GM12878 (cell line): ENCODE data around the gene ZNF467. TPM values are rescaled to one million over a fixed set of nuclear protein-coding genes. Genes with fewer than 3 reads are reported as not detected.

Source experiments
- ATAC-seq: fragments of 200-7000 bp; cut with Tn5 transposase; 3 replicates; pipeline ENCODE4 v1.9.1; 2020; ENCODE audit warnings: mild to moderate bottlenecking, moderate library complexity
- BruUV-seq: library from RNA; stranded (reverse); fragments of 400-500 nt; replicated peaks from 2 replicates; lab custom pipeline; 2021; lab: Mats Ljungman, UMichigan
- CTCF ChIA-PET: fragments of 300-600 bp; sonication (Branson Sonifier 250); formaldehyde crosslinking; extraction: SDS; loops from one replicate; lab custom pipeline; 2021; ENCODE audit warnings: inconsistent platforms; lab: Yijun Ruan, JAX
- POLR2A ChIA-PET: fragments of 350-600 bp; formaldehyde crosslinking; extraction: SDS; loops from one replicate; lab custom pipeline; 2021; ENCODE audit warnings: inconsistent platforms; lab: Charles Lee
- RAD21 ChIA-PET: fragments of 300-600 bp; sonication (Branson Sonifier 250); formaldehyde crosslinking; loops from one replicate; lab custom pipeline; 2023; ENCODE audit warnings: antibody characterized with exemption; ENCODE audit not compliant: unreplicated experiment; lab: Charles Lee
- SMC1A ChIA-PET: fragments of 300-600 bp; sonication (Branson Sonifier 250); formaldehyde crosslinking; loops from one replicate; lab custom pipeline; 2023; ENCODE audit not compliant: unreplicated experiment, uncharacterized antibody; lab: Charles Lee
- DNase-seq: peaks from one replicate; pipeline ENCODE4 v3.0.0-alpha.2; 2011; ENCODE audit warnings: low read depth, low spot score
- FAIRE-seq: peaks from 3 replicates; lab custom pipeline; 2011; peaks lifted over from hg19 to GRCh38; lab: Jason Lieb, UNC
- H2AFZ ChIP-seq: 2 replicates; pipeline ENCODE4 v1.6.0; 2011; ENCODE audit warnings: low read depth, low read length, control low read depth; ENCODE audit not compliant: control insufficient read depth
- H3K27ac ChIP-seq: 2 replicates; pipeline ENCODE4 v1.5.1; 2011; ENCODE audit warnings: control low read depth; ENCODE audit not compliant: control insufficient read depth, insufficient read depth
- H3K27me3 ChIP-seq, 2 experiments: replicated peaks in 1 of 2; 2 replicates each; pipeline versions ENCODE4 v1.6.0 to v1.6.1; 2011; ENCODE audit warnings: low read length in 1 of 2; ENCODE audit not compliant: control insufficient read depth in 2 of 2, insufficient read depth in 2 of 2
- H3K36me3 ChIP-seq, 2 experiments: 2 replicates each; pipeline ENCODE4 v1.5.1; 2011; ENCODE audit warnings: low read length in 1 of 2; ENCODE audit not compliant: control insufficient read depth in 2 of 2, insufficient read depth in 2 of 2
- H3K4me1 ChIP-seq: 2 replicates; pipeline ENCODE4 v1.6.1; 2011; ENCODE audit warnings: mild to moderate bottlenecking, low read length, moderate library complexity, mixed read lengths; ENCODE audit not compliant: control insufficient read depth, insufficient read depth
- H3K4me2 ChIP-seq: 2 replicates; pipeline ENCODE4 v1.6.0; 2011; ENCODE audit warnings: control low read depth; ENCODE audit not compliant: control insufficient read depth, insufficient read depth
- H3K4me3 ChIP-seq: fragments of 200-600 bp; sonication (generic); 2 replicates; pipeline ENCODE4 v1.5.1; 2016
- H3K79me2 ChIP-seq: 2 replicates; pipeline ENCODE4 v1.6.0; 2011; ENCODE audit warnings: low read length; ENCODE audit not compliant: control insufficient read depth, insufficient read depth
- H3K9ac ChIP-seq: 2 replicates; pipeline ENCODE4 v1.8.0; 2011; ENCODE audit warnings: low read length, control low read depth, mixed read lengths; ENCODE audit not compliant: control insufficient read depth, insufficient read depth
- H3K9me3 ChIP-seq: replicated peaks from 3 replicates; pipeline ENCODE4 v1.5.1; 2011; ENCODE audit warnings: mild to moderate bottlenecking, low read length; ENCODE audit not compliant: control insufficient read depth, insufficient read depth
- H4K20me1 ChIP-seq: 2 replicates; pipeline ENCODE4 v1.6.0; 2011; ENCODE audit not compliant: control insufficient read depth, insufficient read depth
- ASH2L ChIP-seq: fragments of 300-600, 200-600 bp; sonication (generic); IDR thresholded peaks from 2 replicates; pipeline ENCODE4 v1.6.1; 2017; ENCODE audit warnings: low read depth, mild to moderate bottlenecking, borderline replicate concordance
- CEBPB ChIP-seq, 2 experiments: fragments of 150-350 bp in 1 of 2; IDR thresholded peaks; 2 replicates each; pipeline ENCODE4 v1.6.1; 2012 to 2014; ENCODE audit warnings: low read depth in 2 of 2, low read length in 2 of 2, borderline replicate concordance in 1 of 2, inconsistent platforms in 1 of 2
- EP300 ChIP-seq, 2 experiments: fragments of 150-350 bp in 1 of 2; IDR thresholded peaks; 2 replicates each; pipeline ENCODE4 v1.6.1; 2011 to 2012; ENCODE audit warnings: low read depth in 2 of 2, low read length in 2 of 2, borderline replicate concordance in 1 of 2, improper control_type of control experiment in 1 of 2, inconsistent platforms in 1 of 2; ENCODE audit not compliant: control insufficient read depth in 1 of 2
- FOS ChIP-seq: IDR thresholded peaks from 3 replicates; pipeline ENCODE4 v1.6.1; 2011; ENCODE audit warnings: borderline replicate concordance; ENCODE audit not compliant: insufficient read length; ENCODE audit errors: extremely low read depth
- HCFC1 ChIP-seq: fragments of 150-350 bp; IDR thresholded peaks from 2 replicates; pipeline ENCODE4 v1.6.1; 2014; ENCODE audit warnings: low read length
- SREBF1 ChIP-seq: IDR thresholded peaks from 2 replicates; pipeline ENCODE4 v1.6.1; 2012; ENCODE audit warnings: mild to moderate bottlenecking, low read length
- SREBF2 ChIP-seq: IDR thresholded peaks from 2 replicates; pipeline ENCODE4 v1.6.1; 2012; ENCODE audit warnings: mild to moderate bottlenecking, low read length
- TAF1 ChIP-seq: IDR thresholded peaks from 2 replicates; pipeline ENCODE4 v1.6.1; 2011; ENCODE audit warnings: mild to moderate bottlenecking, low read depth, low read length, borderline replicate concordance
- TBL1XR1 ChIP-seq: IDR thresholded peaks from 2 replicates; pipeline ENCODE4 v1.6.1; 2012; ENCODE audit warnings: low read depth, low read length, improper control_type of control experiment
- YY1 ChIP-seq: IDR thresholded peaks from 2 replicates; pipeline ENCODE4 v1.6.1; 2011; ENCODE audit warnings: low read depth, mild to moderate bottlenecking, low read length
- ZNF622 ChIP-seq: fragments of 450-650 bp; IDR thresholded peaks from 2 replicates; pipeline ENCODE4 v1.6.1; 2017; ENCODE audit warnings: mild to moderate bottlenecking, inconsistent platforms
- WGBS: methylation state at CpG from one replicate; pipeline ENCODE4 v1.1.6; 2016; ENCODE audit warnings: low lambda C conversion rate; ENCODE audit not compliant: insufficient replicate concordance, insufficient coverage; ENCODE audit errors: missing lambda C conversion rate; 5-methylcytosine and 5-hydroxymethylcytosine counted together
- in situ Hi-C: fragments of 300-500 bp; cut with MboI; formaldehyde crosslinking; loops from 9 replicates; pipeline ENCODE4 v1.14.3; 2018; ENCODE audit warnings: mixed read lengths
- intact Hi-C: fragments of 100-400 bp; cut with micrococcal nuclease; formaldehyde crosslinking; loops from one replicate; pipeline ENCODE4 v1.14.2; 2022; ENCODE audit not compliant: unreplicated experiment
- polyA plus RNA-seq, 11 experiments: library from polyadenylated mRNA; depleted of rRNA in 4 of 11; unstranded in 6 of 11; stranded (reverse) in 5 of 11; fragments of >200 nt; fragmentation: Nextera tagmentation in 4 of 11; fragmentation: Illumina TruSeq in 1 of 11; extraction: Ambion mirVana in 4 of 11; extraction: Trizol in 1 of 11; gene quantifications; 1 replicate in 1 of 11; 2 replicates in 10 of 11; pipeline versions ENCODE4 v1.2.1 to v1.2.3, GENCODE V29; 2011 to 2016; ENCODE audit warnings: inconsistent platforms in 2 of 11, missing spikeins in 2 of 11, low read depth in 1 of 11
- total RNA-seq, 4 experiments: library from RNA; depleted of rRNA in 3 of 4; stranded (reverse); fragments of >200 nt in 3 of 4; fragmentation: Illumina TruSeq in 1 of 4; extraction: Trizol in 1 of 4; gene quantifications; 2 replicates each; pipeline versions ENCODE4 v1.2.1 to v1.2.3, GENCODE V29; 2013 to 2021
- TF ChIP-seq, protein P1 (sequence below): fragments of 450-650 bp; IDR thresholded peaks from 2 replicates; pipeline ENCODE4 v1.6.1; 2017; ENCODE audit warnings: mild to moderate bottlenecking, moderate library complexity
- TF ChIP-seq, protein P2 (sequence below): IDR thresholded peaks from 2 replicates; pipeline ENCODE4 v1.6.1; 2011; ENCODE audit warnings: low read depth, low read length, improper control_type of control experiment, borderline replicate concordance
- TF ChIP-seq, protein P3 (sequence below): IDR thresholded peaks from 2 replicates; pipeline ENCODE4 v1.6.1; 2012; ENCODE audit warnings: low read depth, low read length, improper control_type of control experiment
- TF ChIP-seq, protein P4 (sequence below): fragments of 450-650 bp; formaldehyde crosslinking; IDR thresholded peaks from 2 replicates; pipeline ENCODE4 v1.4.0; 2022; ENCODE audit warnings: mild to moderate bottlenecking, moderate library complexity

ZNF467 gene
- total and polyA plus RNA-seq, 10 of the 15 experiments (the other 5 are each of a cell fraction or from before 2014, with no cell fraction given) = not detected

DNA sequence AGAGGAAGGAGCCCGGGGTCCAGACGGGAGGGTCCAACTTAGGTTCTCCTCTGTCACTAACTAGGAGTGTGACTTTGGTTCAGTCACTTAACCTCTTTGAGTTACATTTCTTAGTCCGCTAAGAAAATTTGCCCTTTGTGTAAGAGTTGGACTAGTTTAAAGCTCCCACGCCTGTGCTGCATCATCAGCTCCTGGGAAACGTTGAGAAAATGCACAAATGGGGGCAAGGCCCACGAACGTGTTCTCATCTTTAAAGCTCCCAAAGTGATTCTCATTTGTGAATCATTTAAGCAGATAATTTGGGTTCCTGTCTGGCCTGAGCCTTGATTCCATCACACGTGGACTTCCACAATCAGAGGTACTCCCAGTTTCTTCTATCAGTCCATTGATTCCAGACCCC, 6.3 kb downstream of the ZNF467 start:
- Histone ChIP-seq H3K4me1 (no peaks in the 10 kb centered on the region; the same call in 1 of the 2 replicates), H3K27me3 (no peaks in the 10 kb centered on the region; a peak in 2 of 4 replicates), H4K20me1 (no peaks in the 10 kb centered on the region), H2AFZ (no peak overlapping the region), H3K4me3 (no peak overlapping the region), H3K36me3 (no peaks in the 10 kb centered on the region), H3K9me3 (no peaks in the 10 kb centered on the region), H3K27ac (no peak overlapping the region), H3K79me2 (no peaks in the 10 kb centered on the region), H3K4me2 (no peak overlapping the region), H3K9ac (no peak overlapping the region)
- in situ Hi-C loops (no loop called here), intact Hi-C loops (no loop called here)
- TF ChIP-seq TAF1 (no peak), SREBF1 (no peak), ASH2L (no peak), SREBF2 (no peak), EP300 (IDR thresholded peaks at IDR 0.05; ENCODE audit: borderline replicate concordance in 1 of 2, control insufficient read depth in 1 of 2, low read depth in 2 of 2, low read length in 2 of 2) (no peak), YY1 (no peak), FOS (no peak), CEBPB (IDR thresholded peaks at IDR 0.05; ENCODE audit: borderline replicate concordance in 1 of 2, low read depth in 2 of 2, low read length in 2 of 2) (no peak), TBL1XR1 (no peak), HCFC1 (no peak), ZNF622 (no peak)
- TF ChIP-seq, protein P1, sequence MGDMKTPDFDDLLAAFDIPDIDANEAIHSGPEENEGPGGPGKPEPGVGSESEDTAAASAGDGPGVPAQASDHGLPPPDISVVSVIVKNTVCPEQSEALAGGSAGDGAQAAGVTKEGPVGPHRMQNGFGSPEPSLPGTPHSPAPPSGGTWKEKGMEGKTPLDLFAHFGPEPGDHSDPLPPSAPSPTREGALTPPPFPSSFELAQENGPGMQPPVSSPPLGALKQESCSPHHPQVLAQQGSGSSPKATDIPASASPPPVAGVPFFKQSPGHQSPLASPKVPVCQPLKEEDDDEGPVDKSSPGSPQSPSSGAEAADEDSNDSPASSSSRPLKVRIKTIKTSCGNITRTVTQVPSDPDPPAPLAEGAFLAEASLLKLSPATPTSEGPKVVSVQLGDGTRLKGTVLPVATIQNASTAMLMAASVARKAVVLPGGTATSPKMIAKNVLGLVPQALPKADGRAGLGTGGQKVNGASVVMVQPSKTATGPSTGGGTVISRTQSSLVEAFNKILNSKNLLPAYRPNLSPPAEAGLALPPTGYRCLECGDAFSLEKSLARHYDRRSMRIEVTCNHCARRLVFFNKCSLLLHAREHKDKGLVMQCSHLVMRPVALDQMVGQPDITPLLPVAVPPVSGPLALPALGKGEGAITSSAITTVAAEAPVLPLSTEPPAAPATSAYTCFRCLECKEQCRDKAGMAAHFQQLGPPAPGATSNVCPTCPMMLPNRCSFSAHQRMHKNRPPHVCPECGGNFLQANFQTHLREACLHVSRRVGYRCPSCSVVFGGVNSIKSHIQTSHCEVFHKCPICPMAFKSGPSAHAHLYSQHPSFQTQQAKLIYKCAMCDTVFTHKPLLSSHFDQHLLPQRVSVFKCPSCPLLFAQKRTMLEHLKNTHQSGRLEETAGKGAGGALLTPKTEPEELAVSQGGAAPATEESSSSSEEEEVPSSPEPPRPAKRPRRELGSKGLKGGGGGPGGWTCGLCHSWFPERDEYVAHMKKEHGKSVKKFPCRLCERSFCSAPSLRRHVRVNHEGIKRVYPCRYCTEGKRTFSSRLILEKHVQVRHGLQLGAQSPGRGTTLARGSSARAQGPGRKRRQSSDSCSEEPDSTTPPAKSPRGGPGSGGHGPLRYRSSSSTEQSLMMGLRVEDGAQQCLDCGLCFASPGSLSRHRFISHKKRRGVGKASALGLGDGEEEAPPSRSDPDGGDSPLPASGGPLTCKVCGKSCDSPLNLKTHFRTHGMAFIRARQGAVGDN = no peak
- TF ChIP-seq, protein P2, sequence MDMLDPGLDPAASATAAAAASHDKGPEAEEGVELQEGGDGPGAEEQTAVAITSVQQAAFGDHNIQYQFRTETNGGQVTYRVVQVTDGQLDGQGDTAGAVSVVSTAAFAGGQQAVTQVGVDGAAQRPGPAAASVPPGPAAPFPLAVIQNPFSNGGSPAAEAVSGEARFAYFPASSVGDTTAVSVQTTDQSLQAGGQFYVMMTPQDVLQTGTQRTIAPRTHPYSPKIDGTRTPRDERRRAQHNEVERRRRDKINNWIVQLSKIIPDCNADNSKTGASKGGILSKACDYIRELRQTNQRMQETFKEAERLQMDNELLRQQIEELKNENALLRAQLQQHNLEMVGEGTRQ = no peak
- TF ChIP-seq, protein P3, sequence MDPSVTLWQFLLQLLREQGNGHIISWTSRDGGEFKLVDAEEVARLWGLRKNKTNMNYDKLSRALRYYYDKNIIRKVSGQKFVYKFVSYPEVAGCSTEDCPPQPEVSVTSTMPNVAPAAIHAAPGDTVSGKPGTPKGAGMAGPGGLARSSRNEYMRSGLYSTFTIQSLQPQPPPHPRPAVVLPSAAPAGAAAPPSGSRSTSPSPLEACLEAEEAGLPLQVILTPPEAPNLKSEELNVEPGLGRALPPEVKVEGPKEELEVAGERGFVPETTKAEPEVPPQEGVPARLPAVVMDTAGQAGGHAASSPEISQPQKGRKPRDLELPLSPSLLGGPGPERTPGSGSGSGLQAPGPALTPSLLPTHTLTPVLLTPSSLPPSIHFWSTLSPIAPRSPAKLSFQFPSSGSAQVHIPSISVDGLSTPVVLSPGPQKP = no peak
- TF ChIP-seq, protein P4, sequence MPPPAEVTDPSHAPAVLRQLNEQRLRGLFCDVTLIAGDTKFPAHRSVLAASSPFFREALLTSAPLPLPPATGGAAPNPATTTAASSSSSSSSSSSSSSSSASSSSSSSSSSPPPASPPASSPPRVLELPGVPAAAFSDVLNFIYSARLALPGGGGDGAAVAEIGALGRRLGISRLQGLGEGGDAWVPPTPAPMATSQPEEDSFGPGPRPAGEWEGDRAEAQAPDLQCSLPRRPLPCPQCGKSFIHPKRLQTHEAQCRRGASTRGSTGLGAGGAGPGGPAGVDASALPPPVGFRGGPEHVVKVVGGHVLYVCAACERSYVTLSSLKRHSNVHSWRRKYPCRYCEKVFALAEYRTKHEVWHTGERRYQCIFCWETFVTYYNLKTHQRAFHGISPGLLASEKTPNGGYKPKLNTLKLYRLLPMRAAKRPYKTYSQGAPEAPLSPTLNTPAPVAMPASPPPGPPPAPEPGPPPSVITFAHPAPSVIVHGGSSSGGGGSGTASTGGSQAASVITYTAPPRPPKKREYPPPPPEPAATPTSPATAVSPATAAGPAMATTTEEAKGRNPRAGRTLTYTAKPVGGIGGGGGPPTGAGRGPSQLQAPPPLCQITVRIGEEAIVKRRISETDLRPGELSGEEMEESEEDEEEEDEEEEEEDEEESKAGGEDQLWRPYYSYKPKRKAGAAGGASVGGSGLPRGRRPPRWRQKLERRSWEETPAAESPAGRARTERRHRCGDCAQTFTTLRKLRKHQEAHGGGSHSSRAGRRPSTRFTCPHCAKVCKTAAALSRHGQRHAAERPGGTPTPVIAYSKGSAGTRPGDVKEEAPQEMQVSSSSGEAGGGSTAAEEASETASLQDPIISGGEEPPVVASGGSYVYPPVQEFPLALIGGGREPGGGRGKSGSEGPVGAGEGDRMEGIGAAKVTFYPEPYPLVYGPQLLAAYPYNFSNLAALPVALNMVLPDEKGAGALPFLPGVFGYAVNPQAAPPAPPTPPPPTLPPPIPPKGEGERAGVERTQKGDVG = no peak
- SMC1A ChIA-PET = no interaction called here
- FAIRE-seq (no peak), ATAC-seq (no peak), DNase-seq (no peak)
- whole genome bisulfite sequencing = 33% methylated on average over 8 of the region's 8 CpGs
- POLR2A ChIA-PET = no interaction called here
- CTCF ChIA-PET = interaction anchor here (1.0 to 1.8 kb wide), 4 partner anchors 12 to 104 kb away, joined by 4 to 5 read pairs (median 5); no protein-coding TSS in a partner anchor
- BruUV-seq = no TSS peak
- RAD21 ChIA-PET = no interaction called here
